Right forelimb (tissue), 1 donor: ENCODE data around the gene PRKG2.
"Not testable (repeated sequence)": the region's sequence is repeated elsewhere in the genome, so short reads cannot be mapped to it uniquely, and the experiment has no call there.

Experiments used
- DNase-seq: peaks from one replicate; pipeline ENCODE4 v3.0.0-alpha.2; 2018

The PRKG2 gene

DNA sequence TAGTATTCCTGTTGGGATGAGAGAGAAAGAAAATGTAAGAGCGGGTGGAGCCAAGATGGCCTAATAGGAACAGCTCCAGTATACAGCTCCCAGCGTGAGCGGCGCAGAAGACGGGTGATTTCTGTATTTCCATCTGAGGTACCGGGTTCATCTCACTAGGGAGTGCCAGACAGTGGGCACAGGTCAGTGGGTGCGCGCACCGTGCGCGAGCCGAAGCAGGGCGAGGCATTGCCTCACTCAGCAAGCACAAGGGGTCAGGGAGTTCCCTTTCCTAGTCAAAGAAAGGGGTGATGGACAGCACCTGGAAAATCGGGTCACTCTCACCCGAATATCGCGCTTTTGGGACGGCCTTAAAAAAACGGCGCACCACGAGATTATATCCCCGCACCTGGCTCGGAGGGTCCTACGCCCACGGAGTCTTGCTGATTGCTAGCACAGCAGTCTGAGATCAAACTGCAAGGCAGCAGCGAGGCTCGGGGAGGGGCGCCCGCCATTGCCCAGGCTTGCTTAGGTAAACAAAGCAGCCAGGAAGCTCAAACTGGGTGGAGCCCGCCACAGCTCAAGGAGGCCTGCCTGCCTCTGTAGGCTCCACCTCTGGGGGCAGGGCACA, 61.2 kb downstream of the PRKG2 start:
- DNase-seq, result not testable (repeated sequence)

DNA sequence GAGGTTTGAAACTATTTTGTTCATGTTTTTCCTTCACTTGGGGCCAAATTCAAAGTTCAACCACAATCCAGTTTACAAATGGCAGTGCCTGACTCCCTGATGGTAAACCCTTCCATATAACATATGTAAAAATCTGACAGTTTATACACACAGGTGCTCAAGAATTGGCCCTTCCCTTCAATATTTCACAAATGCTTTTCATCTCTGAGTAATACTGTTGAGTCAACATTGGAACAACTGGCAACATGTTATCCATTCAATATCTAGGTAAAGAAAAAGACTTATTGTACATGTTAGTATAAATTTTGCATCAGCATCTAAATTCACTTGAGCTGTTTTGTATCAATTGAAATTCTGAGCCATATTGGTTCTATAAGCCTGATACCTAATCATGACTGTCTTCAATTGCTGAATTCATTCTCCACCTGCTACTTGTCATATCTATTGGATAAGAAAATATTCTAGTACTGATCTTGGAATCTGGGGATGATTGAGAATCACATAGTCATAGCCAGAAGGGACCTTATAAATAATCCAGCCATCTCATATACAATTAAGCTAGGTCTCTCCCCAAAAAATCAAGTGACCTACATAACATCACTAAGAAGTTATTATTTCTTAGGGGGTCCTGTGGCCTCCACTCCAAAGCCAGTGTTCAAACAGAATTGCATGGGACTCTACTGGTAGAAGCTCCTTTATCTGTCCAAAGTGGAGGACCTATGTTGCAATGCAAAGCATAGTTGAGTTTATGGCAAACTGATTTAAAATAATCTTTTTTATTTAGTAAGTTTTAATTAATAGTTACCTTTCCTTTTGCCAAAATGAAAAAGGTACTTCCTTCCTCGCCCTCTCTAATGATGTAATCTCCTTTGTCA, 61.9 kb downstream of the PRKG2 start:
- DNase-seq, result no peak

DNA sequence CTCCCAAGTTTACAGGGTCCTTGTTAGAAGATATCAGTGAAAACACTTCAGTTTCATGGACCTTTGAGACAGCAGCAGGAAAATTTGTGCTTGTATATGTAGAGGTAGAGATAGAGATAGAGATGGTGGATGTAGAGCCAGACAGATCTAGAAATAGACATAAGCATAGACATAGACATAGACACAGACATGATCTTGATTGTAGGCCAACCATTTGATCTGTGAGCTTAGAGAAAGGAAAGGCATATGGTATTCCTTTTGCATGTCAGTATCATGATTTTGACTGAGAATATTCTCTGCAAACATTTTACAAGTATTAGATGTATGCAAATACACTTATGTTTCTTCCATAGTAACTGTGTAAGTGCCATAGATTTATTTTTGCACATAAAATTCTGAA, 65.0 kb downstream of the PRKG2 start:
- no peak for DNase-seq

DNA sequence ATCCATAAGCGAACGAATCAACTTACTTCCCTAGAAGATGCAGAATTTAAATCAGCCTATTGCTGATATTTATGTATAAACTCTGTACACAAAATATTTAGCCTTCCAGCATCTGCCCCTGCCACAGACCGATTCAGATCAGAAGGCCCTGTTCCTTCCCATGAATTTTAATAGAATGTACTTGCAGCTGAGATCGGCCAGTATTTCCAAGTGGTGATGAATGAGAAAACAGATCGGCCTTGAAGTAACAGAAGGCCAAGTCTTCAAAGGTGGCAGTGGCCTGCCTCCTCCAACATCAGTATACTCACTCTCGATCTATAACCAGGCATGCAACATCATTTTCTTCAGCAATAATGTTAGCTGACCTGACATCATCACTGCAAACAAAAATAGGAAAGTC, 66.4 kb downstream of the PRKG2 start:
- no peak for DNase-seq

DNA sequence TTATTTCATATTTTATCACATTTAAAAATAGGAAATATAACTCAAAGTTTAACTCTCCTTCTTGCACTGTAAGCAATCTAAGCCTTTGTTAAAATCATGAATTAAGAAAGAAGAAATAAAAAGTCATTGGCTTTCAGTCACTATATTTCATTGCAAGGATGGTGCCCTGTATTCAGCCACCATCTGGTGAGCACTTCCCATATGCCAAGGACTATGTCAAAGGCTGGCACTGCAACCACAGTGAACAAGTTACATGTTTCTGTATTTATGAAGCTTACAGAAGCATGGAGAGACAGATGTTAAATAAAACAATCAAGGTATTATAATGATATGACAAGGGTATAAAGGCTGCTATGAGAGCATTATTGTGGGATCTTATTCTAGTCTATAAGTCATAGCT, 68.6 kb downstream of the PRKG2 start:
- DNase-seq, result no peak

DNA sequence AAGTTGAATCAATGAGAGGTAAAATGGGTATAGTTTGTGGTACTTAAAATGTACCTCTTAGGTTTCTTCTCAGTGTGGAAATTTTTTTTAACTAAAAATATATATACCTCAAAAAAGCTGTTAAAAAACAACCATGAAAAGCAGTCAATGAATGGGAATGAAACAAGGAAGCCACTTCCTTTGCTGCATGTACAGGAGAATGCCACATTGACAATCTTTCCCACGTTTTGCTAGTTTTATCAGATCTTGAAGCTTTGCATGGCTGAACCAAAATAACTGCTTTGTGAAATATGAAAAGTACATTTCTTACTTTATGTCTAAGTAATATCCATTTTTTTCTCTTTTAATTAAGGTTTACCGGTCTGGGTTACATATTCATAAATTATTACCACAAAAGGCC, 71.8 kb downstream of the PRKG2 start:
- DNase-seq, result no peak

DNA sequence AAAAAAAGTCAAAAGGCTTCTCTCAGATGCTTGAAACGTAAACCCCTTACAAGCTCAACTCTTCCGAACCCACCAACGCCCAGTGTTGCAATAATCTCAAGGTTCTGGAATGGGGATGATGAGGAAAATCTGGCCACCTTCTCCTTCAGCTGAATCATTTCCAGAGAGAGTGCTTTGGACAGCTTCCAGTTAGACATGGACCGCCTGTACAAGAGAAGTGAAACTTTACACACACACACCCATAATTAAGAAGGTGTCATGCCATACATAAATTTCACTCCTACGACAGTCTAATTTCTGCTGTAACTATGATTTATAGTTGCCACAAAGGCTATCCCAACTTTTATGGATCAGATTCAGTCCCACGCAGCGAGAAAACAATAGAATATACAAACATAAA, 72.3 kb downstream of the PRKG2 start:
- no peak for DNase-seq

DNA sequence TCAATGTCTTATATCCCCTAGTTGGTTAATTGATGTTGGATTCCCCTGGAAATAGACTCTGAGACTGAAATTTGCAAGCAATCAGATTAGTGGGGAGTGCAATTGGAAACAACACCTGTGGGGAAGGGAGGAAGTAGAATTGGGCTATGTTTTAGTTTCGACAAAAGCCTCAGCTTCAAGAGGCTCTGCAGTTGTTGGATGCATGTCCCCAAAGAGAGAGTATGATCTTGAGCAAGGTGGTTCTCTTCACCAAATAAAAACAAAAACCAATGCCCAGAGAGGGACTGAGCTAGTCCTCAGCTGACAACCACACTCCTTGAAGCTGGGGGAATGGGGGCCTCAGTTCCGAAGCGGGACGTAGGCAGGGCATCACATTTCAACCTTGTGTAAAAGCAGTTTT, 77.1 kb downstream of the PRKG2 start:
- DNase-seq, result no peak

DNA sequence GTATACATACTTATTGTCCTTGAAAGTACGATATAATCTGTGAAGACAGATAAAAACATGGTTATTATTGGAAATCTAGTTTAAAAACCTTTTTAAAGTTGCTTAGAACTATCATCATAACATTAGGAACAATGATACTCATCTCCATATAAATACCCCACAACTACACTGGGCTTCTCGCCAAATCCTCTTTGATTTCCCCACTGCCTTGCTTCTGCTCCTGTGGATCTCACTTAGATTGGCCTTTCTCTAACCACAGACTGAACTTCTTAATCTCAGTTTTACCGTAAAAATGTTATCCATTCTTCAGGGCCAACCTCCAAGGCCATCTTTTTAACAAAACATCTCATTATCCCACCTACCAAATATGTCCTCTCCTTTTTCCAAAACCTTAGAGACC, 77.6 kb downstream of the PRKG2 start:
- no peak for DNase-seq

DNA sequence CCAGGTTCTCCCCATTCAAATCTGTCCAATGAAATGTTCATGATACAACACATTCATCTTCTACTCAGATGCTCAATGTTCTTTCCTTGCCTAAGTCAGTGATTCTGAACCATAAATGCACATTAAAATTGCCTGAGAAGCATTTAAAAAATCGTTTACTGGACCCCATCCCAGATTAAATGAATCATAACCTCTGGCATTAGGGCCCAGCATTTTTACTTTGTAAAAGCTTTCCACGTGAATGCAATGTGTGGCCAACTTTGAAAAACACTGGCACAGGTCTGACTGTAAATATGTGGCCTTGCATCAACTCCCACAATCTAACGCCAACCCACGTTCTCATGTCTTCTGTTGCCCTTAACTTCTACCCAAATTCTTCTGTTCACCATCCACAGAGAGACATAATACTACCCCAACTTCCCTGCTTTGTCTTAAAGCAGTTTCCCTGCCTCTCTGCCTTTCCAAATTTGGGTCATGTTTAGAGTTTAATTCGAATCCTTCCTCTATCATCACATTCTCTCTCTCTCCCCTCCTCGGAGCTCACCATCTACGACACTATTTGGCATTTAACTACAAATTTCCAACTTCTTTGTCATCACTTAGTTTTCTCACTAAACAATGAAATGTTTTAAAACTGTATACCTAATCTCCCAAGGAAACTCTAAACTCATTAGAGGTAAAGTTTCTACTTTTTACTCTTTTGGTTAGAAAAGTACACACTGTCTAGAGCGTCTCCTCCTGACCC, 78.7 kb downstream of the PRKG2 start:
- peak; percentile 46 for DNase-seq

DNA sequence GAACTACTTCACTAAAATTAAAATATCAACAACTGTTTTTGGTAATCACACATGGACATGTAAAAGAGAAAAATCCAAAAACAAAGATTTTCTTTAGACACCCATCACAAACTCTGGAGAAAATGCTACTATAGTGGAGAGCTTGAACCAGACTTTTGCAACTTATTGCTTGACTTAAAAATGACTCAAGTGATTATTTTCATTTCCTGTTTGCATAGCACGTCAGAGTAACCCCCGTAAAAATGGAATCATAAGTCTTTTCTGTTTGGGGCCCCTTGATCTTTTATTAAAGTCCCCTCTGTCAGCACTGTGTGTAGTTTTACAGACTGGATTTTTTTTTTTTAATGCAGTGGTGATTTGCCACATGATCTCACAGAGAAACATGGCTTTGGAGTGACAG, 79.5 kb downstream of the PRKG2 start:
- DNase-seq, result no peak

DNA sequence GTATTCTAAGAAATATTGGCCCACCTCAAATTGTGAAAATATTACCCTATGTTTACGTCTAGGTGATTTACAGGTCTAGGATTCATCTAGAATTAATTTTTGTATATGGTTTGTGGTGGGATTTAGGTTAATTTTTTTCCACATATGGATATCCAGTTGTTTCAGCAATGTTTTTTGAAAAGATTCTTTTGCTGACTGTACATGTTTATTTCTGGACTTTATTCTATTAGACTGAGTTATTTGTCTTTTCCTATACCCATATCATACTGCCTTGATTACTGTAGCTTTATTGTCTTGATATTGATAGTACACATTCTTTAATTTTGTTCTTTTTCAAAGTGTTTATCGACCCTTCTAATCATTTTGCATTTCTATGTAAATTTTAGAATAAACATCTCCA, 83.5 kb downstream of the PRKG2 start:
- no peak for DNase-seq

DNA sequence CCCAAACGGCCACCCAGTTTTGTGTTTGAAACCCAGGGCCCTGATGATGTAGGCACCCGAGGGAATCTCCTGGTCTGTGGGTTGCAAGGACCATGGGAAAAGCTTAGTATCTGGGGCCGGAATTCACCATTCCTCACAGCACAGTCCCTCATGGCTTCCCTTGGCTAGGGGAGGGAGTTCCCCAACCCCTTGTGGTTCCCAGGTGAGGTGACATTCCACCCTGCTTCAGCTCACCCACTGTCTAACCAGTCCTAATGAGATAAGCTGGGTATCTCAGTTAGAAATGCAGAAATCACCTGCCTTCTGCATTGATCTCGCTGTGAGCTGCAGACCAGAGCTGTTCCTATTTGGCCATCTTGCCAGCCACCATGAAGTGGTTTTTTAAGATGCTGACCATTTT, 84.0 kb downstream of the PRKG2 start:
- DNase-seq, result no peak

DNA sequence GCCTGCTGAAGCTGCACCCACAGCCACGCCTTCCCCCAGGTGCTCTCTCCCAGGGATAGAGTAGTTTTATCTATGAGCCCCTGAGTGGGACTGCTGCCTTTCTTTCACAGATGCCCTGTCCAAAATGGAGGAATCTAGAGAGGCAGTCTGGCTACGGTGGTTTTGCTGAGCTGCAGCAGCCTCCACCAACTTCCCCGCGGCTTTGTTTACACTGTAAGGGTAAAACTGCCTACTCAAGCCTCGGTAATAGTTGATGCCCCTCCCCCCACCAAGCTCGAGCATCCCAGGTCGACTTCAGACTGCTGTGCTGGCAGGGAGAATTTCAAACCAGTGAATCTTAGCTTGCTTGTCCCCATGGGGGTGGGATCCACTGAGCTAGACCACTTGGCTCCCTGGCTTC, 84.5 kb downstream of the PRKG2 start:
- DNase-seq, result no peak

DNA sequence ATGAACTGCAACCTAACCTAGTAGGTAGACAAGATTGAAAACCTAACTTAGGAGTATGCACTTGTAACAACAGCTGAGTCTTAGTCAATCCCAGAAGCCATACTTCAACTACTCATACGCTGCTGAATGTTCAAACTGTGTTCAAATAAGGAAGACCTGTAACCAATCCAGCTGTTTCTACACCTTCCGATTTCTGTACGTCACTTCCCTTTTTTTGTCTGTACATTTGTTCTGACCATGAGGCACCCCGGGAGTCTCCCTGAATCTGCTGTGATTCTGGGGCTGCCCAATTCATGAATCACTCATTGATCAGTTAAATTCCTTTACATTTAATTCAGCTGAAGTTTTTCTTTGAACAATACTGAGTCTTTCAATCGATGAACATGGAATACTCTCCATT, 95.0 kb downstream of the PRKG2 start:
- no peak for DNase-seq

DNA sequence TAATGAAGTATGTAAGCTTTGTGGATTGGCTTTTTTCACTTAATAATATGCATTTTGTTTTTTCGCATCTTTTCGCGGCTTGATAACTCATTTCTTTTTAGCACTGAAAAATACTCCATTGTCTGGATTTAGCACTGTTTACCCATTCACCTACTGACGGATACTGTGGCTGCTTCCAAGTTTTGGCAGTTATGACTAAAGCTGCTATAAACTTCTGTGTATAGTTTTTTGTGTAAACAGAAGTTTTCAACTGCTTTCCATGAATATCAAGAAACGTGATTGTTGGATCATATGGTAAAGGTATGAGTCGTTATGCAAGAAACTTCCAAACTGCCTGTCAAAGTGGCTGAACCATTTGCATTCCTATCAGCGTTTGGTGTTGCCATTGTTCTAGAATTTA, 96.9 kb downstream of the PRKG2 start:
- no peak for DNase-seq

DNA sequence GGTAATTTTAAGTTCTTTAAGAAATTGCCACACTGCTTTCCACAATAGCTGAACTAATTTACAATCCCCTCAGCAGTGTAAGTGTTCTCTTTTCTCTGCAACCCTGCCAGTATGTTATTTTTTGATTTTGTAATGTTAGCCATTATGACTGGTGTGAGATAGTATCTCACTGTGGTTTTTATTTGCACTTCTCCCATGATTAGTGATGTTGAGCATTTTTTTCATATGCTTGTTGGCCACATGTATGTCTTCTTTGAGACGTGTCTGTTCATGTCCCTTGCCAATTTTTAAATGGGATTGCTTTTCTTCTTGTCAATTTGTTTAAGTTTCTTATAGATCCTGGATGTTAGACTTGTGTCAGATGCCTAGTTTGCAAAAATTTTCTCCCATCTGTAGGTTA, 98.5 kb downstream of the PRKG2 start:
- no peak for DNase-seq

DNA sequence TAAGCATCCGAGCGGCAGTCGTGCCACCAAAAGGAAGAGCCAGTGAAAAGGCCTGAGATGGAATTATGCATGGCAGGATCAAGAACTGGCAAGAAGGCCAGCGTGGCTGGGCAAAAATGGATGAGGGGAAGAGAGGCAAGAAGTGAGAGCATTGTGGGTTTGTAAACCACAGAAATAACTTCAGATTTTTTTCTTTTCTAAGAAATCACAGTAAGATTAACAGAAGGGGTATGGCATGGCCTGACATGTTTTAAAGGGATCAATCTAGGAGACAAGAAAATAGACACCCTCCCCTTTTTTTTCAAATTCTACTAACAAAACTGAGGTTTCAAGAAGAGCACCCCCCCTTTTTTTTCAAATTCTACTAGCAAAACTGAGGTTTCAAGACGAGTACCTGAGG, 102.0 kb downstream of the PRKG2 start:
- DNase-seq, result no peak

DNA sequence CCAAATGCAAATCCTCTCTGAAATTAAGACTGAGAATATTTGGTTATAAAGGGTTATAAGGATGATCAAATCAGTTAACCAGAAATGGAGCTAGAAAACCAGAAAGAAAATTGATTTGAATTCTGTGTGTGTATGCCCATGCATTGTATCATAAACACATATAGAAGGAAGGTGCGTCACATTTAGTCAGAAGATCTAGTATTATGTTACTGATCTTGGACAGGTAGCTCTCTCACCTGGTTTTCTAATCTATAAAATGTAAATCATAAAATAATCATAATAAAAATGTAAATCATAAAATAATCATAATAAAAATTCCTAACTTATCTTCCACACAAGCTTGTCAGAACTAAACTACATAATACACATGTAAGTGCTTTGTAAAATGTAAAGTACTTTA, 105.7 kb downstream of the PRKG2 start:
- no peak for DNase-seq

DNA sequence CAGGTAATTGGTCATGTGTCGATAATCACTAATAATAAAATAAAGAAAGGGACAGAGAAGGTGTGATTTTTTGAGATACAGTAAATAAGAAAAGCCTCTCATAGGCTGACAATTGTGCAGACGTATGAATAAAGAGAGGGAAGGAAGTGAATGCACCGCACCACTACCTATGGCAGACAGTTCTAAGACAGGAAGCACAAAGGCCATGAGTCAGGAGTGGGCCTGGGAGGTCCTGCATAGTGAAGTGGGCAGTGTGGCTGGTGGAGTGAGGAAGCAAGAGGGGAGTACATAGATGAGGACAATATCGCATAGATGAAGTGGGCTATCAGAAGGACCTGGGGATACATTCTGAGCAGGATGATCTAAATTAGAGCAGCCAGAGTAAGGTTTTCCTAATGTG, 108.9 kb downstream of the PRKG2 start:
- DNase-seq, result no peak

DNA sequence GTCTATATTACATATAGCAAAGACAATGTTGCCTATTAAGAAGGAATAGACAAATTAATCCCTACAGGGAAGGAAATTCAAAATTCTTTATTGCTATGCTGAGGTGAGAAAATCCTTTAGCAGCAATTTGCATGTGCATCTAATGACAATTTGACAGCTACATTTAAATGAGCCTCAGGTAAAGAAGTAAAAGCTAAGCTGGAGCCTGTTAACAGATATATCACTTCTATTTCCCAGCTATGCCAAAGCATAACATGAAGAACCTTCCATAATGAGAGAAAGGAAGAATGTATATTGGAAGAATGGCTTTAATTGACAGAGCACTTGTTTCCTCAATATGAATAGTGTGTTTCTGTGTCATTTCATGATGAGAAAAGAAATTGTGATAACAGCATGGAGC, 112.9 kb downstream of the PRKG2 start:
- DNase-seq, result no peak

DNA sequence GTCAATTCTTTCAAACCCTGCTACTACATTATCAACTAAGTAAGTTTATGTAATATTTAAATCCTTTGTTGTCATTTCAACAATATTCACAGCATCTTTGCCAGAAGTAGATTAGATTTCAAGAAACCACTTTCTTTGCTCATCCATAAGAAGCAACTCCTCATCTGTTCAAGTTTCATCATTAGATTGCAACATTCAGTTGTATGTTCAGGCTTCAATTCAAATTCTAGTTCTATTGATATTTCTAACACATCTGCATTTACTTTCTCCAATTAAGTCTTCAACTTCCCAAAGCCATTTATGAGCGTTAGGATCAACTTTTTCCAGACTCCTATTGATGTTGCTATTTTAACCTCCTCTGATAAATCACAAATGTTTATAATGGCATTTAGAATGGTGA, 118.5 kb downstream of the PRKG2 start:
- DNase-seq, result no peak

DNA sequence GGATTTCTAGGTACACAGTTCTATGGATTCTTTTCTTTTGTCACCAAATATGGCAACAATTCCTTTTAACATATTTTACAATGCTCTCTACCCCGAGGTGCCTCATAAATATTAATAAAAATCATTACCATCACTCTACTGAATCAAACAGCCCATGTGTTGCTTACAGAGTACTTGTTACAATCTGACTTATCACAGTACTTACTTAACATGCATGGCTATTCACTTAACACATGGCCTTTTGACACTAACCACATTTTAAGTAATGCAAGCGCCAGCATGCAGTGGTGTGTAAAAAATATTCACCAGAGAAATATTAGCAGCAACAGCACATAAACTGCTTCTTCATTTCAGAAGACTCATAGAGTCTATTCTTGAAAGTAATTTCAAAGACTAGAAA, 119.6 kb downstream of the PRKG2 start:
- no peak for DNase-seq
